H9 (cell line): Measurements from ENCODE around the gene CFDP1. TPM values are rescaled to one million over a fixed set of nuclear protein-coding genes. Genes with fewer than 3 reads are reported as not detected.

ENCODE experiments used
- DNase-seq: peaks from one replicate; pipeline ENCODE4 v3.0.0-alpha.2; 2017
- H2AFZ ChIP-seq: one replicate; pipeline ENCODE4 v1.6.1; 2013; ENCODE audit warnings: mild to moderate bottlenecking, low read length, control low read depth, moderate library complexity
- H2AK5ac ChIP-seq: 2 replicates; pipeline ENCODE4 v1.6.1; 2013; ENCODE audit warnings: low read length, control low read depth, mixed read lengths; ENCODE audit not compliant: insufficient read length
- H2BK120ac ChIP-seq: one replicate; pipeline ENCODE4 v1.6.1; 2013; ENCODE audit warnings: low read depth, mild to moderate bottlenecking, low read length, control low read depth, inconsistent platforms; ENCODE audit not compliant: poor library complexity, severe bottlenecking
- H2BK12ac ChIP-seq: 2 replicates; pipeline ENCODE4 v1.6.1; 2013; ENCODE audit warnings: low read length, control low read depth, mixed read lengths, low read depth; ENCODE audit not compliant: insufficient read length
- H2BK15ac ChIP-seq: 2 replicates; pipeline ENCODE4 v1.6.1; 2013; ENCODE audit warnings: low read depth, low read length, control low read depth
- H2BK20ac ChIP-seq: one replicate; pipeline ENCODE4 v1.6.1; 2013; ENCODE audit warnings: low read depth, mild to moderate bottlenecking, low read length, control low read depth, inconsistent platforms; ENCODE audit not compliant: poor library complexity, severe bottlenecking
- H2BK5ac ChIP-seq: 2 replicates; pipeline ENCODE4 v1.6.1; 2013; ENCODE audit warnings: low read length, control low read depth, mixed read lengths; ENCODE audit not compliant: insufficient read length
- H3K14ac ChIP-seq: 2 replicates; pipeline ENCODE4 v1.6.1; 2013; ENCODE audit warnings: low read length, control low read depth; ENCODE audit not compliant: insufficient read depth
- H3K18ac ChIP-seq: 2 replicates; pipeline ENCODE4 v1.6.1; 2013; ENCODE audit warnings: low read depth, mild to moderate bottlenecking, mixed read lengths, low read length, control low read depth; ENCODE audit not compliant: insufficient read length
- H3K23ac ChIP-seq: 2 replicates; pipeline ENCODE4 v1.6.1; 2013; ENCODE audit warnings: low read length, control low read depth, mixed read lengths, low read depth; ENCODE audit not compliant: insufficient read length
- H3K23me2 ChIP-seq: 2 replicates; pipeline ENCODE4 v1.6.1; 2013; ENCODE audit warnings: low read depth, mild to moderate bottlenecking, mixed read lengths, low read length, control low read depth; ENCODE audit not compliant: insufficient read length, poor library complexity, severe bottlenecking
- H3K27ac ChIP-seq: 2 replicates; pipeline ENCODE4 v1.5.1; 2013; ENCODE audit warnings: low read length, control low read depth, mixed read lengths, low read depth; ENCODE audit not compliant: insufficient read length
- H3K27me3 ChIP-seq: 2 replicates; pipeline ENCODE4 v1.6.1; 2013; ENCODE audit warnings: low read length, control low read depth, inconsistent platforms; ENCODE audit not compliant: insufficient read depth
- H3K4ac ChIP-seq: 2 replicates; pipeline ENCODE4 v1.6.1; 2013; ENCODE audit warnings: low read depth, mild to moderate bottlenecking, control low read depth, inconsistent platforms, low read length, moderate library complexity
- H3K4me1 ChIP-seq: 2 replicates; pipeline ENCODE4 v1.6.1; 2013; ENCODE audit warnings: low read length, control low read depth, inconsistent platforms; ENCODE audit not compliant: insufficient read depth
- H3K4me2 ChIP-seq: 2 replicates; pipeline ENCODE4 v1.6.1; 2013; ENCODE audit warnings: low read length, control low read depth, mixed read lengths; ENCODE audit not compliant: insufficient read length, insufficient read depth
- H3K56ac ChIP-seq: 2 replicates; pipeline ENCODE4 v1.6.1; 2013; ENCODE audit warnings: low read depth, mild to moderate bottlenecking, mixed read lengths, low read length, control low read depth; ENCODE audit not compliant: insufficient read length
- H3K79me1 ChIP-seq: 2 replicates; pipeline ENCODE4 v1.6.1; 2013; ENCODE audit warnings: low read depth, mild to moderate bottlenecking, moderate library complexity, low read length, control low read depth, inconsistent platforms; ENCODE audit not compliant: insufficient read depth, poor library complexity, severe bottlenecking
- H3K79me2 ChIP-seq: 2 replicates; pipeline ENCODE4 v1.6.1; 2013; ENCODE audit warnings: low read length, control low read depth, inconsistent platforms; ENCODE audit not compliant: insufficient read depth
- H3K9ac ChIP-seq: 2 replicates; pipeline ENCODE4 v1.6.1; 2013; ENCODE audit warnings: low read length, control low read depth, mixed read lengths; ENCODE audit not compliant: insufficient read length; ENCODE audit errors: extremely low read depth
- H3K9me3 ChIP-seq: one replicate; pipeline ENCODE4 v1.6.1; 2013; ENCODE audit warnings: low read depth, low read length, inconsistent platforms; ENCODE audit not compliant: control insufficient read depth
- H3T11ph ChIP-seq: one replicate; pipeline ENCODE4 v1.6.1; 2013; ENCODE audit warnings: mild to moderate bottlenecking, low read length, control low read depth, inconsistent platforms
- H4K20me1 ChIP-seq: one replicate; pipeline ENCODE4 v1.6.1; 2013; ENCODE audit not compliant: control insufficient read depth, insufficient read length, insufficient read depth
- H4K5ac ChIP-seq: 2 replicates; pipeline ENCODE4 v1.6.1; 2013; ENCODE audit warnings: low read depth, mild to moderate bottlenecking, mixed read lengths, low read length, control low read depth; ENCODE audit not compliant: insufficient read length
- H4K8ac ChIP-seq: replicated peaks from 2 replicates; pipeline ENCODE4 v1.6.1; 2013; ENCODE audit warnings: low read length, control low read depth, mixed read lengths, low read depth; ENCODE audit not compliant: insufficient read length
- H4K91ac ChIP-seq: 2 replicates; pipeline ENCODE4 v1.6.1; 2013; ENCODE audit warnings: low read depth, mild to moderate bottlenecking, moderate library complexity, mixed read lengths, low read length, control low read depth; ENCODE audit not compliant: insufficient read length
- H3K27ac Mint-ChIP-seq, 3 experiments: 2 replicates in 2 of 3; 3 replicates in 1 of 3; pipeline ENCODE4 v1.8.0; 2020 to 2021; ENCODE audit warnings: mixed read lengths in 3 of 3, mild to moderate bottlenecking in 1 of 3, moderate library complexity in 1 of 3
- H3K27me3 Mint-ChIP-seq: 2 replicates; pipeline ENCODE4 v1.8.0; 2021; ENCODE audit warnings: low read depth, mild to moderate bottlenecking, moderate library complexity, mixed read lengths
- H3K36me3 Mint-ChIP-seq, 3 experiments: 2 replicates in 2 of 3; 3 replicates in 1 of 3; pipeline ENCODE4 v1.8.0; 2020 to 2021; ENCODE audit warnings: low read depth in 3 of 3, mixed read lengths in 3 of 3; ENCODE audit not compliant: insufficient read depth in 1 of 3
- H3K4me1 Mint-ChIP-seq, 2 experiments: 2 replicates each; pipeline ENCODE4 v1.8.0; 2020; ENCODE audit warnings: mixed read lengths in 2 of 2
- H3K4me3 Mint-ChIP-seq, 2 experiments: 2 replicates in 1 of 2; 3 replicates in 1 of 2; pipeline ENCODE4 v1.8.0; 2020 to 2021; ENCODE audit warnings: mild to moderate bottlenecking in 2 of 2, mixed read lengths in 2 of 2, moderate library complexity in 1 of 2
- H3K9me3 Mint-ChIP-seq, 2 experiments: 2 replicates in 1 of 2; 3 replicates in 1 of 2; pipeline ENCODE4 v1.8.0; 2020; ENCODE audit warnings: mild to moderate bottlenecking in 2 of 2, mixed read lengths in 2 of 2, moderate library complexity in 1 of 2
- CTCF ChIP-seq: fragments of 200-600 bp; sonication (generic); conservative IDR thresholded peaks from 3 replicates; pipeline ENCODE4 v1.8.0; 2021; ENCODE audit warnings: antibody characterized with exemption, mild to moderate bottlenecking
- whole genome bisulfite sequencing: extraction: QIAGEN DNeasy Blood & Tissue Kit; methylation state at CpG from one replicate; pipeline ENCODE4 v1.1.7; 2013; ENCODE audit warnings: missing lambda C conversion rate, low lambda C conversion rate, mixed read lengths; ENCODE audit not compliant: insufficient read length; ENCODE audit errors: extremely low coverage; 5-methylcytosine and 5-hydroxymethylcytosine counted together
- total RNA-seq: library from RNA; stranded (reverse); gene quantifications from 2 replicates; pipeline ENCODE4 v1.2.1, GENCODE V29; 2021

CFDP1 gene
- total RNA-seq, 1 experiment from 2014 or later: 89.2 TPM

DNA sequence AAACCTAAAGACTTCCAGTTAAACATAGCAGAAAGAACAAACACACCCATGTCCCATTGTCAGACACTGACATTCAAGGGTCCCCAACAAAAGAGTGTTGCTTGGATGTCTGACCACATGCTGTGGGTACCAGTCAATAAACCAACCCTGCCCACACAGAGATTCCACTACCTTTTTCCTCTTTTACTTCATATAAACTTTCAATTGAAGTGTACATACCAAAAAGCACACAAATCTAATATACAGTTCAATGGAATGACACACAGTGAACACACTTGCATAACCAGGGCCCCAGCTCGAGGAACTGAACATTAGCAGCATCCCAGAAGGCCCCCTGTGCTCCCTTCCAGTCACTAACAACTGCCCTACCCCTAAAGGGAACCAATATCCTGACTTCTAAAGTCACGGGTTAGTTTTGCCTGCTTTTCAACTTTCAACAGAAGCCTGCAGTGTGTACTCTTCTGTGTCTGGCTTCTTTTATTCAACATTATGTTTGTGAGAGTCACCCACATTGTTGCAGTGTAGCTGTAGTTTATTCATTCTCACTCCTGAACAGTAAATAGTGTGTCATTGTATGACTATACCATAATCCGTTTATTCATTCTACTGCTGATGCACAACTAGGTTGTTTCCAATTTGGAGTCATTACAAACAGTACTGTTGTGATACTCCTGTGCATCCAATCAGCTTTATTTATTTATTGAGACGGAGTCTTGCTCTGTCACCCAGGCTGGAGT, 18.0 kb downstream of the CFDP1 start:
- H3K14ac ChIP-seq: no peak overlapping the region
- peaks cover 11% of the 10 kb centered on the region; the same call in 1 of the 2 replicates for H3K79me2 ChIP-seq
- peaks cover 10% of the 10 kb centered on the region for H3K79me1 ChIP-seq
- no peak overlapping the region for H4K91ac ChIP-seq
- no peak overlapping the region for H3K4me2 ChIP-seq
- no peak for TF ChIP-seq CTCF
- H2BK12ac ChIP-seq: no peak overlapping the region
- H2BK20ac ChIP-seq: no peak overlapping the region
- no peaks in the 10 kb centered on the region for H3K23me2 ChIP-seq
- no peak overlapping the region for H3K9ac ChIP-seq
- H3K27me3 ChIP-seq: no peaks in the 10 kb centered on the region
- H3K9me3 ChIP-seq: no peaks in the 10 kb centered on the region
- H2BK120ac ChIP-seq: no peak overlapping the region
- H2BK5ac ChIP-seq: no peak overlapping the region
- H3T11ph ChIP-seq: no peak overlapping the region
- no peak overlapping the region for H3K4ac ChIP-seq
- DNase-seq: no peak
- peak overlapping the region in 1 of 3 experiments; percentile 11; a peak in 1 of 7 replicates for H3K27ac Mint-ChIP-seq
- H3K4me1 Mint-ChIP-seq: peaks cover 32 to 34% of the 10 kb centered on the region in 2 experiments
- WGBS: no CpG with 5 or more reads among the region's 4 CpGs
- H3K9me3 Mint-ChIP-seq: no peaks in the 10 kb centered on the region
- H2AK5ac ChIP-seq: no peak overlapping the region
- H3K23ac ChIP-seq: no peak overlapping the region
- no peaks in the 10 kb centered on the region; the same call in 1 of the 2 replicates for H3K4me1 ChIP-seq
- no peak overlapping the region for H2BK15ac ChIP-seq
- no peak overlapping the region for H3K27ac ChIP-seq
- H3K36me3 Mint-ChIP-seq: peaks cover 12 to 33% (median 26%) of the 10 kb centered on the region in 3 experiments; a peak in 6 of 7 replicates
- no peaks in the 10 kb centered on the region for H4K20me1 ChIP-seq
- H3K56ac ChIP-seq: no peak overlapping the region
- H3K27me3 Mint-ChIP-seq: no peaks in the 10 kb centered on the region
- no peak overlapping the region for H4K5ac ChIP-seq
- H3K4me3 Mint-ChIP-seq: no peak overlapping the region
- H3K18ac ChIP-seq: no peak overlapping the region
- no peak overlapping the region for H4K8ac ChIP-seq
- no peak overlapping the region for H2AFZ ChIP-seq
